Liver (tissue), 9 donors: Measurements from ENCODE around the gene CRAT. TPM values are rescaled to one million over a fixed set of nuclear protein-coding genes. Genes with fewer than 3 reads are reported as not detected.

ENCODE experiments used
- DNase-seq: peaks from one replicate; pipeline ENCODE4 v3.0.0-alpha.2; 2017; ENCODE audit warnings: low spot score
- H3K27ac ChIP-seq, 2 donors: one replicate each; pipeline ENCODE4 v1.7.0; 2013; ENCODE audit warnings: inconsistent platforms in 2 of 2, low read length in 2 of 2, control low read depth in 1 of 2, low read depth in 1 of 2, mild to moderate bottlenecking in 1 of 2
- H3K27me3 ChIP-seq, 4 donors: one replicate each; pipeline versions ENCODE4 v1.6.1 to v1.7.0; 2013; ENCODE audit warnings: low read length in 3 of 4, inconsistent platforms in 1 of 4, mild to moderate bottlenecking in 1 of 4, moderate library complexity in 1 of 4; ENCODE audit not compliant: control insufficient read depth in 4 of 4, insufficient read depth in 4 of 4
- H3K36me3 ChIP-seq, 4 donors: one replicate each; pipeline versions ENCODE4 v1.6.1 to v1.7.0; 2013; ENCODE audit warnings: low read length in 3 of 4, mild to moderate bottlenecking in 3 of 4, low read depth in 1 of 4, moderate library complexity in 1 of 4; ENCODE audit not compliant: control insufficient read depth in 4 of 4, insufficient read depth in 3 of 4
- H3K4me1 ChIP-seq, 4 donors: one replicate each; pipeline versions ENCODE4 v1.6.1 to v1.7.0; 2013; ENCODE audit warnings: low read length in 3 of 4, mild to moderate bottlenecking in 3 of 4, moderate library complexity in 1 of 4; ENCODE audit not compliant: control insufficient read depth in 4 of 4, insufficient read depth in 4 of 4
- H3K4me3 ChIP-seq, 3 donors: one replicate each; pipeline versions ENCODE4 v1.6.1 to v1.7.0; 2013; ENCODE audit warnings: low read length in 3 of 3, control low read depth in 1 of 3, low read depth in 1 of 3, mild to moderate bottlenecking in 1 of 3
- H3K9ac ChIP-seq, 2 donors: one replicate each; pipeline ENCODE4 v1.7.0; 2013; ENCODE audit warnings: low read length in 2 of 2, mild to moderate bottlenecking in 2 of 2, moderate library complexity in 2 of 2, control low read depth in 1 of 2, low read depth in 1 of 2
- H3K9me3 ChIP-seq, 4 donors: one replicate each; pipeline versions ENCODE4 v1.6.1 to v1.7.0; 2013; ENCODE audit warnings: low read length in 3 of 4; ENCODE audit not compliant: control insufficient read depth in 4 of 4
- EGR1 ChIP-seq, 2 donors: IDR thresholded peaks; 2 replicates each; pipeline ENCODE4 v1.6.1; 2016 to 2018; ENCODE audit warnings: antibody characterized with exemption in 2 of 2, low read depth in 2 of 2
- FOXA1 ChIP-seq: IDR thresholded peaks from 2 replicates; pipeline ENCODE4 v1.6.1; 2016; ENCODE audit warnings: antibody characterized with exemption
- FOXA2 ChIP-seq: IDR thresholded peaks from 2 replicates; pipeline ENCODE4 v1.6.1; 2016; ENCODE audit warnings: antibody characterized with exemption
- HNF4A ChIP-seq, 2 donors: conservative IDR thresholded peaks; 2 replicates each; pipeline ENCODE4 v1.6.1; 2016; ENCODE audit warnings: antibody characterized with exemption in 2 of 2, mild to moderate bottlenecking in 2 of 2
- HNF4G ChIP-seq: IDR thresholded peaks from 2 replicates; pipeline ENCODE4 v1.6.1; 2016; ENCODE audit warnings: antibody characterized with exemption
- JUND ChIP-seq, 2 donors: IDR thresholded peaks; 2 replicates each; pipeline ENCODE4 v1.6.1; 2016; ENCODE audit warnings: antibody characterized with exemption in 2 of 2
- NR2F2 ChIP-seq: IDR thresholded peaks from 2 replicates; pipeline ENCODE4 v1.6.1; 2016; ENCODE audit warnings: antibody characterized with exemption
- RAD21 ChIP-seq, 2 donors: IDR thresholded peaks; 2 replicates each; pipeline ENCODE4 v1.6.1; 2016; ENCODE audit warnings: antibody characterized with exemption in 2 of 2, mild to moderate bottlenecking in 2 of 2
- RXRA ChIP-seq, 2 donors: IDR thresholded peaks; 2 replicates each; pipeline ENCODE4 v1.6.1; 2017 to 2018; ENCODE audit warnings: antibody characterized with exemption in 2 of 2, mild to moderate bottlenecking in 1 of 2
- SP1 ChIP-seq: IDR thresholded peaks from 2 replicates; pipeline ENCODE4 v1.6.1; 2018; ENCODE audit warnings: antibody characterized with exemption, mild to moderate bottlenecking
- TAF1 ChIP-seq: conservative IDR thresholded peaks from 2 replicates; pipeline ENCODE4 v1.6.1; 2016; ENCODE audit warnings: antibody characterized with exemption, mild to moderate bottlenecking
- YY1 ChIP-seq: IDR thresholded peaks from 2 replicates; pipeline ENCODE4 v1.6.1; 2016; ENCODE audit warnings: antibody characterized with exemption, mild to moderate bottlenecking
- WGBS: extraction: QIAGEN DNeasy Blood & Tissue Kit; methylation state at CpG from one replicate; pipeline ENCODE4 v1.1.7; 2013; 5-methylcytosine and 5-hydroxymethylcytosine counted together
- polyA plus RNA-seq, 2 donors: library from polyadenylated mRNA; stranded (reverse) in 1 of 2; unstranded in 1 of 2; fragments of 200-250 nt in 1 of 2; fragments of >200 nt in 1 of 2; fragmentation: Nextera tagmentation in 1 of 2; extraction: Ambion mirVana in 1 of 2; gene quantifications; one replicate each; pipeline versions ENCODE4 v1.2.1 to v1.2.3, GENCODE V29; 2013 to 2015
- total RNA-seq, 2 donors: library from RNA; depleted of rRNA; stranded (reverse); fragments of >200 nt; gene quantifications; one replicate each; pipeline ENCODE4 v1.2.3, GENCODE V29; 2014
- TF ChIP-seq, protein P1 (sequence below): IDR thresholded peaks from 2 replicates; pipeline ENCODE4 v1.6.1; 2016; ENCODE audit warnings: antibody characterized with exemption, mild to moderate bottlenecking
- TF ChIP-seq, protein P2 (sequence below): IDR thresholded peaks from 2 replicates; pipeline ENCODE4 v1.6.1; 2016; ENCODE audit warnings: antibody characterized with exemption
- TF ChIP-seq, protein P3 (sequence below): IDR thresholded peaks from 2 replicates; pipeline ENCODE4 v1.6.1; 2016; ENCODE audit warnings: antibody characterized with exemption
- TF ChIP-seq, protein P4 (sequence below): fragments of 150-350 bp; IDR thresholded peaks from 2 replicates; pipeline ENCODE4 v1.5.1; 2017; ENCODE audit warnings: improper control_type of control experiment, low read depth, low read length; ENCODE audit not compliant: missing input control
- TF ChIP-seq, protein P5 (sequence below): IDR thresholded peaks from 2 replicates; pipeline ENCODE4 v1.6.1; 2016; ENCODE audit warnings: antibody characterized with exemption
- donor health status: healthy.
- donor health status: healthy.
- donor health status: healthy.
- donor health status: healthy.
- donor health status: healthy.

The CRAT gene
- total and polyA plus RNA-seq, 4 donors = 33.8 to 121 (median 89.1) TPM

DNA sequence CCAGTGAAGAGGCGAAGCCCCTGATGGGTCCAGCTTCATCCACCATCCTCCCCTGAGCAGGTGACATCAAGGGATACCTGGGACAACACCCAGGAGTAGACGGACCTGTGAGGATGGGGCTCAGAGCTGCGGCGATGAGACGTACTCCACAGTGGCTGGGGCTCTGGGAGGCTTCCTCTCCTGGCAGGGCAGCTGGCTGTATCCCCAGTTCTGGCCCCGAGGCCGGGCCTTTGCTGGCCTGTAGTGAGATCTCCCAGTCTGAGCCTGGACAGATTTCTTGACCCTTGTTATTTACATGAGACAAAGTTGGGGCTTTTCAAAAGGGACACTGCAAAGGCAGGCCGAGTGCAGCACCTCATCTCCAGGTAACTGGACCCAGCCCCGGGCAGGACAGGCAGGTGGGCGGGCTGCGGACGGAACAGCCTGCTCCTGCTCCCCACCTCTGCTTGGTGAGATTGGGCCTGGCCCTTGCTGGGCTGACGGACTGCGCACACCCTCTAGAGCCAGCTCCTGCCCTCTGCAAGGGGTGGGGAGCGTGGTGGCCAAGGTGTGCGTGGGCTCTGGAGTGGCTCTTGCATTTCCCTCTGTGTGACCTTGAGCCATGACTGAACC, 44.4 kb upstream of the CRAT start:
- H3K36me3 ChIP-seq = peaks cover 0 to 29% (median 5%) of the 10 kb centered on the region in 4 donors
- no peaks in the 10 kb centered on the region for H3K4me1 ChIP-seq
- no peak overlapping the region for H3K27ac ChIP-seq
- WGBS = 89% methylated on average over 16 of the region's 16 CpGs
- no peaks in the 10 kb centered on the region for H3K9me3 ChIP-seq
- TF ChIP-seq YY1 (no peak), HNF4A (conservative IDR thresholded peaks at IDR 0.05) (no peak), FOXA1 (no peak), TAF1 (no peak), EGR1 (IDR thresholded peaks at IDR 0.05; ENCODE audit: low read depth in 2 of 2) (no peak), NR2F2 (no peak), FOXA2 (no peak), RAD21 (IDR thresholded peaks at IDR 0.05) (no peak), RXRA (IDR thresholded peaks at IDR 0.05) (no peak), HNF4G (no peak), JUND (IDR thresholded peaks at IDR 0.05) (no peak), SP1 (no peak)
- TF ChIP-seq, protein P1, sequence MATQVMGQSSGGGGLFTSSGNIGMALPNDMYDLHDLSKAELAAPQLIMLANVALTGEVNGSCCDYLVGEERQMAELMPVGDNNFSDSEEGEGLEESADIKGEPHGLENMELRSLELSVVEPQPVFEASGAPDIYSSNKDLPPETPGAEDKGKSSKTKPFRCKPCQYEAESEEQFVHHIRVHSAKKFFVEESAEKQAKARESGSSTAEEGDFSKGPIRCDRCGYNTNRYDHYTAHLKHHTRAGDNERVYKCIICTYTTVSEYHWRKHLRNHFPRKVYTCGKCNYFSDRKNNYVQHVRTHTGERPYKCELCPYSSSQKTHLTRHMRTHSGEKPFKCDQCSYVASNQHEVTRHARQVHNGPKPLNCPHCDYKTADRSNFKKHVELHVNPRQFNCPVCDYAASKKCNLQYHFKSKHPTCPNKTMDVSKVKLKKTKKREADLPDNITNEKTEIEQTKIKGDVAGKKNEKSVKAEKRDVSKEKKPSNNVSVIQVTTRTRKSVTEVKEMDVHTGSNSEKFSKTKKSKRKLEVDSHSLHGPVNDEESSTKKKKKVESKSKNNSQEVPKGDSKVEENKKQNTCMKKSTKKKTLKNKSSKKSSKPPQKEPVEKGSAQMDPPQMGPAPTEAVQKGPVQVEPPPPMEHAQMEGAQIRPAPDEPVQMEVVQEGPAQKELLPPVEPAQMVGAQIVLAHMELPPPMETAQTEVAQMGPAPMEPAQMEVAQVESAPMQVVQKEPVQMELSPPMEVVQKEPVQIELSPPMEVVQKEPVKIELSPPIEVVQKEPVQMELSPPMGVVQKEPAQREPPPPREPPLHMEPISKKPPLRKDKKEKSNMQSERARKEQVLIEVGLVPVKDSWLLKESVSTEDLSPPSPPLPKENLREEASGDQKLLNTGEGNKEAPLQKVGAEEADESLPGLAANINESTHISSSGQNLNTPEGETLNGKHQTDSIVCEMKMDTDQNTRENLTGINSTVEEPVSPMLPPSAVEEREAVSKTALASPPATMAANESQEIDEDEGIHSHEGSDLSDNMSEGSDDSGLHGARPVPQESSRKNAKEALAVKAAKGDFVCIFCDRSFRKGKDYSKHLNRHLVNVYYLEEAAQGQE = no peak
- TF ChIP-seq, protein P2, sequence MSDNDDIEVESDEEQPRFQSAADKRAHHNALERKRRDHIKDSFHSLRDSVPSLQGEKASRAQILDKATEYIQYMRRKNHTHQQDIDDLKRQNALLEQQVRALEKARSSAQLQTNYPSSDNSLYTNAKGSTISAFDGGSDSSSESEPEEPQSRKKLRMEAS = no peak
- TF ChIP-seq, protein P3, sequence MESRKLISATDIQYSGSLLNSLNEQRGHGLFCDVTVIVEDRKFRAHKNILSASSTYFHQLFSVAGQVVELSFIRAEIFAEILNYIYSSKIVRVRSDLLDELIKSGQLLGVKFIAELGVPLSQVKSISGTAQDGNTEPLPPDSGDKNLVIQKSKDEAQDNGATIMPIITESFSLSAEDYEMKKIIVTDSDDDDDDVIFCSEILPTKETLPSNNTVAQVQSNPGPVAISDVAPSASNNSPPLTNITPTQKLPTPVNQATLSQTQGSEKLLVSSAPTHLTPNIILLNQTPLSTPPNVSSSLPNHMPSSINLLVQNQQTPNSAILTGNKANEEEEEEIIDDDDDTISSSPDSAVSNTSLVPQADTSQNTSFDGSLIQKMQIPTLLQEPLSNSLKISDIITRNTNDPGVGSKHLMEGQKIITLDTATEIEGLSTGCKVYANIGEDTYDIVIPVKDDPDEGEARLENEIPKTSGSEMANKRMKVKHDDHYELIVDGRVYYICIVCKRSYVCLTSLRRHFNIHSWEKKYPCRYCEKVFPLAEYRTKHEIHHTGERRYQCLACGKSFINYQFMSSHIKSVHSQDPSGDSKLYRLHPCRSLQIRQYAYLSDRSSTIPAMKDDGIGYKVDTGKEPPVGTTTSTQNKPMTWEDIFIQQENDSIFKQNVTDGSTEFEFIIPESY = no peak
- TF ChIP-seq, protein P4, sequence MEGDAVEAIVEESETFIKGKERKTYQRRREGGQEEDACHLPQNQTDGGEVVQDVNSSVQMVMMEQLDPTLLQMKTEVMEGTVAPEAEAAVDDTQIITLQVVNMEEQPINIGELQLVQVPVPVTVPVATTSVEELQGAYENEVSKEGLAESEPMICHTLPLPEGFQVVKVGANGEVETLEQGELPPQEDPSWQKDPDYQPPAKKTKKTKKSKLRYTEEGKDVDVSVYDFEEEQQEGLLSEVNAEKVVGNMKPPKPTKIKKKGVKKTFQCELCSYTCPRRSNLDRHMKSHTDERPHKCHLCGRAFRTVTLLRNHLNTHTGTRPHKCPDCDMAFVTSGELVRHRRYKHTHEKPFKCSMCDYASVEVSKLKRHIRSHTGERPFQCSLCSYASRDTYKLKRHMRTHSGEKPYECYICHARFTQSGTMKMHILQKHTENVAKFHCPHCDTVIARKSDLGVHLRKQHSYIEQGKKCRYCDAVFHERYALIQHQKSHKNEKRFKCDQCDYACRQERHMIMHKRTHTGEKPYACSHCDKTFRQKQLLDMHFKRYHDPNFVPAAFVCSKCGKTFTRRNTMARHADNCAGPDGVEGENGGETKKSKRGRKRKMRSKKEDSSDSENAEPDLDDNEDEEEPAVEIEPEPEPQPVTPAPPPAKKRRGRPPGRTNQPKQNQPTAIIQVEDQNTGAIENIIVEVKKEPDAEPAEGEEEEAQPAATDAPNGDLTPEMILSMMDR = no peak
- TF ChIP-seq, protein P5, sequence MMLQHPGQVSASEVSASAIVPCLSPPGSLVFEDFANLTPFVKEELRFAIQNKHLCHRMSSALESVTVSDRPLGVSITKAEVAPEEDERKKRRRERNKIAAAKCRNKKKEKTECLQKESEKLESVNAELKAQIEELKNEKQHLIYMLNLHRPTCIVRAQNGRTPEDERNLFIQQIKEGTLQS = no peak
- H3K4me3 ChIP-seq = no peak overlapping the region
- no peak for DNase-seq
- H3K27me3 ChIP-seq = no peaks in the 10 kb centered on the region
- no peak overlapping the region for H3K9ac ChIP-seq
